ENCODE measurements around the gene EML2. TPM values are rescaled to one million over a fixed set of nuclear protein-coding genes. Genes with fewer than 3 reads are reported as not detected.

EML2 gene
- total RNA-seq, 2 donors from 2014 or later, result 18.7 to 22.5 TPM

DNA sequence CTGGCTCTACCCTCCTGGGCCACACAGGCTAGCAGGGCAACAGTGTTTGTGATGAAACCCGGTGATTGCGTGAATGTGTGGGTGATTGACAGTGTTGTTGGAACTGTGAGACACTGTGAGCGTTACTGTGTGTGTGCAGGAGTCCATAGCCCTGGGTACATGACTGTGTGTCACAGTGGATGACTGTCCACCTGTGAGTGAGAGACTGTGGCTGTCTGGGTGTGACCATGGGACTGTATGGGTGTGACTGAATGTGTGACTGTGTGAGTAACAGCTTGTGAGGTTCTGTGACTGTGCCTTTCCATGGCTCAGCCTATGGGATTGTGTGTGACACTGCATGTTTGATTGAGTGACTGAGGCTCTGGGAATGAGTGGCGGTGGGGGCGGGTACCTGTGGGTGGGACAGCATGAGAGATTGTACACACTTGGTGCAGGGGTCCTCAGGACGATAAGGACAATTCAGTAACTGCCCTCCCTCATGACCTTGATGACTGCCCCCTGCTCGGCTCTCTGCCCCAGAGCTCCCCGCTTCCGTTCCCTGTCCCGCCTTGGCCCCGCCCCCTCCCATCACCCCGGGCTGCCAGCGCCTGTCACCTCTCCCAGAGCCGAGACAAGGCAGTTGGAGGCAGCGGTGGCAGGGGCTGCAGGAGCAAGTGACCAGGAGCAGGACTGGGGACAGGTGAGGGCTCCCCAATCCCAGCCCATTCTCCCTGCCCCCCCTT, 28.6 kb upstream of the EML2 start, which contains the start of gene GIPR:
GIPR (plus strand) TSS at position 602 of the 722 bp plus-strand sequence. CDS start 1,300 bp downstream, outside the sequence.
- peaks cover 0 to 27% of the 10 kb centered on the region in 2 donors for H3K4me1 ChIP-seq

DNA sequence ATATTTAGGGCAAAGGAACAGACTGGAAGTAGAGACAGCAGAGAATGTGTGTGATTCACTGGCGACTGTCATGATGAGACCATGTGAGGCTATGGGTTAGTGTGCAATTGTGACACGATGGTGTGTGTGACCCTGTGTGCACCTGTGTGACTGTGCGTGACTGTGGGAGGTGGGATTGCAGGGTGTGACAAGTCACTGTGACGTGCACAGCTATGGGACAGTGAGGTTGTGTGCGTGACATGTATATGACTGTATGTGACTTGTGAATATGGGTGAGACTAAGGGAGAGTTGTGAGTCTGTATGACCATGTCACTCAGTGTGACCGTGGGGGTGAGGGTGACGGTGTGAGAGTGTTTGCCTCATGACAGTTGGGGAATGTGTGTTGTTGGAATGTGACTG, 25.4 kb upstream of the EML2 start:
- no peak overlapping the region for H3K4me3 ChIP-seq
- no peaks in the 10 kb centered on the region for H3K27me3 ChIP-seq
- TF ChIP-seq, protein P1, sequence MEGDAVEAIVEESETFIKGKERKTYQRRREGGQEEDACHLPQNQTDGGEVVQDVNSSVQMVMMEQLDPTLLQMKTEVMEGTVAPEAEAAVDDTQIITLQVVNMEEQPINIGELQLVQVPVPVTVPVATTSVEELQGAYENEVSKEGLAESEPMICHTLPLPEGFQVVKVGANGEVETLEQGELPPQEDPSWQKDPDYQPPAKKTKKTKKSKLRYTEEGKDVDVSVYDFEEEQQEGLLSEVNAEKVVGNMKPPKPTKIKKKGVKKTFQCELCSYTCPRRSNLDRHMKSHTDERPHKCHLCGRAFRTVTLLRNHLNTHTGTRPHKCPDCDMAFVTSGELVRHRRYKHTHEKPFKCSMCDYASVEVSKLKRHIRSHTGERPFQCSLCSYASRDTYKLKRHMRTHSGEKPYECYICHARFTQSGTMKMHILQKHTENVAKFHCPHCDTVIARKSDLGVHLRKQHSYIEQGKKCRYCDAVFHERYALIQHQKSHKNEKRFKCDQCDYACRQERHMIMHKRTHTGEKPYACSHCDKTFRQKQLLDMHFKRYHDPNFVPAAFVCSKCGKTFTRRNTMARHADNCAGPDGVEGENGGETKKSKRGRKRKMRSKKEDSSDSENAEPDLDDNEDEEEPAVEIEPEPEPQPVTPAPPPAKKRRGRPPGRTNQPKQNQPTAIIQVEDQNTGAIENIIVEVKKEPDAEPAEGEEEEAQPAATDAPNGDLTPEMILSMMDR (IDR thresholded peaks at IDR 0.05), result no peak
- H3K4me1 ChIP-seq, result peaks cover 0 to 20% of the 10 kb centered on the region in 2 donors
- no peak overlapping the region for H3K27ac ChIP-seq
- H3K9me3 ChIP-seq, result no peaks in the 10 kb centered on the region
- DNase-seq (ENCODE audit: low spot score), result no peak
- H3K36me3 ChIP-seq, result no peaks in the 10 kb centered on the region

More for the DNA sequence above, 28.6 kb upstream of the EML2 start, which contains the start of gene GIPR:
- Histone ChIP-seq H3K27me3 (peaks cover 0 to 5% of the 10 kb centered on the region in 2 donors), H3K27ac (peak within 1 kb of the TSS; percentile 52 to 83), H3K36me3 (no peaks in the 10 kb centered on the region), H3K9me3 (no peaks in the 10 kb centered on the region), H3K4me3 (peak within 1 kb of the TSS; percentile 54 to 57)
- DNase-seq (ENCODE audit: low spot score), result peak; percentile 61
- TF ChIP-seq, protein P1 (IDR thresholded peaks at IDR 0.05), result no peak

DNA sequence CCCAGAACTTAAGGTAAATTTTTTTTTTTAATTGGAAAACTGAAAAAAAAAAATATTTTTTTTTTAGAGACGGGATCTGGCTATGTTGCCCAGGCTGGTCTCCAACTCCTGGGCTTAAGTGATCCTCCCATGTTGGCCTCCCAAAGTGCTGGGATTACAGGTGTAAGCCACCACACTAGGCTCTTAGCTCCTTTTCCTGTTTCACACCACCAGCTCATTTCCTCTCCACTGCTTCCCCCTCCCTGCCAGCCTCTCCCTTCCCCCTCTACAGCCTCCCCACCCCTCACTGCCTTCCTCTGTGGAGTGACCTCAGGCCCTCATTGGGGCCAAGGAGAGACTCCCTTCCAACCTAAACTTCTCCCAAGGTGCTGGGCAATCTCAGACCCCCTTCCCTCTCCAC, 24.6 kb upstream of the EML2 start:
- Histone ChIP-seq H3K9me3 (no peaks in the 10 kb centered on the region), H3K4me3 (no peak overlapping the region), H3K27me3 (no peaks in the 10 kb centered on the region), H3K27ac (no peak overlapping the region), H3K4me1 (peaks cover 0 to 13% of the 10 kb centered on the region in 2 donors), H3K36me3 (no peaks in the 10 kb centered on the region)
- TF ChIP-seq, protein P1 (IDR thresholded peaks at IDR 0.05), result no peak
- no peak for DNase-seq (ENCODE audit: low spot score)

DNA sequence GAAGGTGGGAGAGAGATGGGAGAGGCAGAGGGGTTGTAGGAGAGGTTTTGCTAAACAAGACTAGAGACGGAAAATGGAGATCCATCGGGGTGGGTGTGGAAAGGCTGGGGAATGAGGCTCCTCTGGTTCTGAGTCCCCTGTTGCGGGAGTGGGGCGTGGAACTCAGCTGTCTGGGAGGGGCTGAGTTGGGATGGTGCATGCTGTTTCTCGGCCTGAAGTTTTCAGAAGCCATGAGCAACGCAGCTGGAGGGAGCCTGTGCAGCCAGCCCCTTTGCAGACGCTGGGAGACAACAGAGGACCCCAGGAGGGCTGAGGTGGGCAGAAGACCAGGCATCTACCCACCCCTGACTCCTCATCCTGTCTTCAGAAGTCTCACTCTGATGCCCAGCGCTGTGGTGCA, 21.4 kb upstream of the EML2 start:
- H3K27ac ChIP-seq, result no peak overlapping the region
- TF ChIP-seq, protein P1 (IDR thresholded peaks at IDR 0.05), result no peak
- no peaks in the 10 kb centered on the region for H3K4me1 ChIP-seq
- no peaks in the 10 kb centered on the region for H3K36me3 ChIP-seq
- no peaks in the 10 kb centered on the region for H3K9me3 ChIP-seq
- H3K4me3 ChIP-seq, result no peak overlapping the region
- H3K27me3 ChIP-seq, result no peaks in the 10 kb centered on the region
- no peak for DNase-seq (ENCODE audit: low spot score)

DNA sequence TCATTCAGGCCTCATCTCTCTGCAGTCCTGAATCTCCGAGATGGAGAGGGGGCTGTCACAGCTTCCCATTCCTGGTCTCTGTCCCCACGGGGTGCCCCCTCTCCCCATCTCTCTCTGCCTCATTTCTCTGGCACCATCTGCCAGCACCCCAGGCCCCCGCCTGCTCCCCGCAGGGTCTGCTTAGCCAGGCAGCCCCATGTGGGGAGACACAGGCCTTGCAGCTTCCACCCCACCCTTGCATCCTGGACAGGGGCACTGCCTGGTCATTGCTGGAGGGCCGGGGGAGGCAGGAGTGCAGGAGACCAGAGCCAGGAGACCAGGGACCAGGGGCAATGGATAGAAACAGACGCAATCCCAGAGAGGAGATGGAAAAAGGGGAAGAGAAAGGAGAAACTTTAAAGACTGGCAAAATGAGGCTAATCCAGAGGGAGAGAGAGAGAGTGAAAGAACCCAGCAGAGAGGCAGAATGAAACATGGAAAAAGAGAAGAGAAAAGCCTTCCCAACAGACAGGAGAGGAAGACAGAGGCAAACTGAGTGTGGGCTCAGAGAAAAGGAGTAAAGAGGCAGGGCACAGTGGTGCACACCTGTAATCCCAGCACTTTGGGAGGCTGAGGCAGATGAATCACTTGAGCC, 20.0 kb upstream of the EML2 start:
- DNase-seq (ENCODE audit: low spot score), result no peak
- Histone ChIP-seq H3K27me3 (no peaks in the 10 kb centered on the region), H3K4me3 (no peak overlapping the region), H3K36me3 (no peaks in the 10 kb centered on the region), H3K9me3 (no peaks in the 10 kb centered on the region), H3K27ac (no peak overlapping the region), H3K4me1 (no peaks in the 10 kb centered on the region)
- TF ChIP-seq, protein P1 (IDR thresholded peaks at IDR 0.05), result no peak
